Right atrium auricular region (tissue), 2 donors: ENCODE results near the gene BTNL2. TPM values are rescaled to one million over a fixed set of nuclear protein-coding genes. Genes with fewer than 3 reads are reported as not detected.
"Not testable (repeated sequence)": the region's sequence is repeated elsewhere in the genome, so short reads cannot be mapped to it uniquely, and the experiment has no call there.

Experiments used
- DNase-seq: peaks from one replicate; pipeline ENCODE4 v3.0.0-alpha.2; 2019; ENCODE audit warnings: low spot score
- H3K27ac ChIP-seq, 2 donors: fragments of 200-600 bp; sonication (generic); 1 replicate in 1 of 2; 2 replicates in 1 of 2; pipeline ENCODE4 v1.5.1; 2016 to 2019
- H3K27me3 ChIP-seq, 2 donors: fragments of 200-600 bp; sonication (generic); one replicate each; pipeline versions ENCODE4 v1.5.1 to v1.6.0; 2017 to 2019
- H3K36me3 ChIP-seq: fragments of 200-600 bp; sonication (generic); one replicate; pipeline ENCODE4 v1.5.1; 2016
- H3K4me1 ChIP-seq, 2 donors: fragments of 200-600 bp; sonication (generic); one replicate each; pipeline versions ENCODE4 v1.5.1 to v1.6.0; 2017 to 2019
- H3K4me3 ChIP-seq, 2 donors: fragments of 200-600 bp; sonication (generic); 1 replicate in 1 of 2; 2 replicates in 1 of 2; pipeline ENCODE4 v1.5.1; 2017 to 2019; ENCODE audit warnings: mild to moderate bottlenecking in 1 of 2, moderate library complexity in 1 of 2
- H3K9me3 ChIP-seq, 2 donors: fragments of 200-600 bp; sonication (generic); one replicate each; pipeline ENCODE4 v1.5.1; 2019
- total RNA-seq, 2 donors: library from RNA; depleted of rRNA; stranded (reverse); fragments of >200 nt; gene quantifications; one replicate each; pipeline ENCODE4 v1.1.0, GENCODE V29; 2016
- TF ChIP-seq, protein P1 (sequence below), 2 donors: fragments of 200-600 bp; sonication (generic); IDR thresholded peaks; one replicate each; pipeline ENCODE4 v1.5.1; 2019; ENCODE audit warnings: antibody characterized with exemption in 2 of 2

BTNL2 gene
- total RNA-seq, 2 donors from 2014 or later: not detected

GRCh38 chr6:32436186-32436585 lies 29.2 kb upstream of the BTNL2 start:
- no peaks in the 10 kb centered on the region for H3K27me3 ChIP-seq
- no peak overlapping the region for H3K4me3 ChIP-seq
- TF ChIP-seq, protein P1, sequence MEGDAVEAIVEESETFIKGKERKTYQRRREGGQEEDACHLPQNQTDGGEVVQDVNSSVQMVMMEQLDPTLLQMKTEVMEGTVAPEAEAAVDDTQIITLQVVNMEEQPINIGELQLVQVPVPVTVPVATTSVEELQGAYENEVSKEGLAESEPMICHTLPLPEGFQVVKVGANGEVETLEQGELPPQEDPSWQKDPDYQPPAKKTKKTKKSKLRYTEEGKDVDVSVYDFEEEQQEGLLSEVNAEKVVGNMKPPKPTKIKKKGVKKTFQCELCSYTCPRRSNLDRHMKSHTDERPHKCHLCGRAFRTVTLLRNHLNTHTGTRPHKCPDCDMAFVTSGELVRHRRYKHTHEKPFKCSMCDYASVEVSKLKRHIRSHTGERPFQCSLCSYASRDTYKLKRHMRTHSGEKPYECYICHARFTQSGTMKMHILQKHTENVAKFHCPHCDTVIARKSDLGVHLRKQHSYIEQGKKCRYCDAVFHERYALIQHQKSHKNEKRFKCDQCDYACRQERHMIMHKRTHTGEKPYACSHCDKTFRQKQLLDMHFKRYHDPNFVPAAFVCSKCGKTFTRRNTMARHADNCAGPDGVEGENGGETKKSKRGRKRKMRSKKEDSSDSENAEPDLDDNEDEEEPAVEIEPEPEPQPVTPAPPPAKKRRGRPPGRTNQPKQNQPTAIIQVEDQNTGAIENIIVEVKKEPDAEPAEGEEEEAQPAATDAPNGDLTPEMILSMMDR (IDR thresholded peaks at IDR 0.05): no peak
- H3K9me3 ChIP-seq: no peaks in the 10 kb centered on the region
- no peak for DNase-seq
- no peaks in the 10 kb centered on the region for H3K4me1 ChIP-seq
- H3K27ac ChIP-seq: no peak overlapping the region
- H3K36me3 ChIP-seq: no peaks in the 10 kb centered on the region

- not testable (repeated sequence) for H3K9me3 ChIP-seq, H3K4me1 ChIP-seq, H3K4me3 ChIP-seq, H3K27ac ChIP-seq, H3K36me3 ChIP-seq, DNase-seq, H3K27me3 ChIP-seq
These were observed 27.0 kb upstream of the BTNL2 start for GRCh38 chr6:32433950-32434349.

DNA sequence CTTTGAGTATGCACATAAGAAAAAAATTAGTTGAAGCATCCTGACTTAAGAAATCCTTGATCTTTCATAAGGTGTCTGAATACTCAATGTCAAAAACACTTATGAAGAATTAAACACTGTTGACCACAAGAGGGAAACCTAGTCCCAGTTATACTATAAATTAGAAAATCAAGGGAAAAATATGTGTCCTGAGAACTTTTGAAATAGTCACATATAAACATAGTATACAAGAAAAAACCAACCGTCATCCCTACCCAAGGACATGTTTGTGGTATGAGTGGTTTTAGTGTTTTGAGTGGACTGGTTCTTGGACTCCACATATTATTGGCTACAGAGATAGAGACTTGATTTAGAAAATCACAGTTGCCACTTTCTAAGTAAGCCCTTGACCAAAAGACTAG lies 25.1 kb upstream of the BTNL2 start:
- no peak overlapping the region for H3K4me3 ChIP-seq
- no peaks in the 10 kb centered on the region for H3K4me1 ChIP-seq
- DNase-seq: no peak
- H3K27ac ChIP-seq: no peak overlapping the region
- no peaks in the 10 kb centered on the region for H3K27me3 ChIP-seq
- TF ChIP-seq, protein P1 (IDR thresholded peaks at IDR 0.05): peak; percentile 18 to 52
- H3K36me3 ChIP-seq: no peaks in the 10 kb centered on the region
- no peaks in the 10 kb centered on the region for H3K9me3 ChIP-seq

DNA sequence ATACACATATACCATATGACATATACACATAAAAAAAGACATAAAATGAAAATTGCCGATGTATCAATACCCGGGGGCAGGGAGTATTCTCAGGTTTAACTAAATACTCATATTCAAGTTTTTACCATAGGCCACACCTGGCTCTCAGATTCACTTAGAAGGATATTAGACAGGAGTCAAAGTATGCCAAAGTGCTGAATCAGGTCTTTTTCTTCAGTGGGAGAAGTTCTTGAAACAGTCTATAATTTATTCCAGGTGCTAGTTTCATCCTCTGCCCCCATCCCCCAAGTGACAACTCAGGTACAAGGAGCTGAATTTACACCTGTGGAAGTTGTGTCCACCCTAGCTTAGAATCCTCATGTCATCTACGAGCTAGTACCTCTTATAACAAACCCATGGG lies 24.2 kb upstream of the BTNL2 start:
- TF ChIP-seq, protein P1 (IDR thresholded peaks at IDR 0.05): no peak
- Histone ChIP-seq H3K4me1 (no peaks in the 10 kb centered on the region), H3K4me3 (no peak overlapping the region), H3K9me3 (no peaks in the 10 kb centered on the region), H3K27me3 (no peaks in the 10 kb centered on the region), H3K36me3 (no peaks in the 10 kb centered on the region), H3K27ac (no peak overlapping the region)
- DNase-seq: no peak

- no peak for DNase-seq
- no peak overlapping the region for H3K27ac ChIP-seq
- TF ChIP-seq, protein P1 (IDR thresholded peaks at IDR 0.05): no peak
These were observed 23.2 kb upstream of the BTNL2 start for GRCh38 chr6:32430179-32430578.

GRCh38 chr6:32427934-32428474 lies 21.0 kb upstream of the BTNL2 start:
- no peak overlapping the region for H3K4me3 ChIP-seq
- DNase-seq: no peak
- TF ChIP-seq, protein P1 (IDR thresholded peaks at IDR 0.05): no peak
- no peaks in the 10 kb centered on the region for H3K4me1 ChIP-seq
- H3K9me3 ChIP-seq: no peaks in the 10 kb centered on the region
- no peaks in the 10 kb centered on the region for H3K36me3 ChIP-seq
- no peak overlapping the region for H3K27ac ChIP-seq
- no peaks in the 10 kb centered on the region for H3K27me3 ChIP-seq

More at GRCh38 chr6:32430179-32430578, 23.2 kb upstream of the BTNL2 start:
- H3K9me3 ChIP-seq: no peaks in the 10 kb centered on the region
- no peaks in the 10 kb centered on the region for H3K4me1 ChIP-seq
- no peaks in the 10 kb centered on the region for H3K27me3 ChIP-seq
- no peak overlapping the region for H3K4me3 ChIP-seq
- no peaks in the 10 kb centered on the region for H3K36me3 ChIP-seq
